Measurements from ENCODE around the gene EGLN2.

- TF ChIP-seq TCF7L2 (IDR thresholded peaks at IDR 0.05; ENCODE audit: borderline replicate concordance, low read depth, low read length) (no peak), ZNF76 (tag by site-specific recombination; IDR thresholded peaks at IDR 0.05; ENCODE audit: borderline replicate concordance, low read depth) (no peak)
- TF ChIP-seq, protein P1, sequence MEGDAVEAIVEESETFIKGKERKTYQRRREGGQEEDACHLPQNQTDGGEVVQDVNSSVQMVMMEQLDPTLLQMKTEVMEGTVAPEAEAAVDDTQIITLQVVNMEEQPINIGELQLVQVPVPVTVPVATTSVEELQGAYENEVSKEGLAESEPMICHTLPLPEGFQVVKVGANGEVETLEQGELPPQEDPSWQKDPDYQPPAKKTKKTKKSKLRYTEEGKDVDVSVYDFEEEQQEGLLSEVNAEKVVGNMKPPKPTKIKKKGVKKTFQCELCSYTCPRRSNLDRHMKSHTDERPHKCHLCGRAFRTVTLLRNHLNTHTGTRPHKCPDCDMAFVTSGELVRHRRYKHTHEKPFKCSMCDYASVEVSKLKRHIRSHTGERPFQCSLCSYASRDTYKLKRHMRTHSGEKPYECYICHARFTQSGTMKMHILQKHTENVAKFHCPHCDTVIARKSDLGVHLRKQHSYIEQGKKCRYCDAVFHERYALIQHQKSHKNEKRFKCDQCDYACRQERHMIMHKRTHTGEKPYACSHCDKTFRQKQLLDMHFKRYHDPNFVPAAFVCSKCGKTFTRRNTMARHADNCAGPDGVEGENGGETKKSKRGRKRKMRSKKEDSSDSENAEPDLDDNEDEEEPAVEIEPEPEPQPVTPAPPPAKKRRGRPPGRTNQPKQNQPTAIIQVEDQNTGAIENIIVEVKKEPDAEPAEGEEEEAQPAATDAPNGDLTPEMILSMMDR (tag by site-specific recombination; IDR thresholded peaks at IDR 0.05): no peak
- TF ChIP-seq, protein P2, sequence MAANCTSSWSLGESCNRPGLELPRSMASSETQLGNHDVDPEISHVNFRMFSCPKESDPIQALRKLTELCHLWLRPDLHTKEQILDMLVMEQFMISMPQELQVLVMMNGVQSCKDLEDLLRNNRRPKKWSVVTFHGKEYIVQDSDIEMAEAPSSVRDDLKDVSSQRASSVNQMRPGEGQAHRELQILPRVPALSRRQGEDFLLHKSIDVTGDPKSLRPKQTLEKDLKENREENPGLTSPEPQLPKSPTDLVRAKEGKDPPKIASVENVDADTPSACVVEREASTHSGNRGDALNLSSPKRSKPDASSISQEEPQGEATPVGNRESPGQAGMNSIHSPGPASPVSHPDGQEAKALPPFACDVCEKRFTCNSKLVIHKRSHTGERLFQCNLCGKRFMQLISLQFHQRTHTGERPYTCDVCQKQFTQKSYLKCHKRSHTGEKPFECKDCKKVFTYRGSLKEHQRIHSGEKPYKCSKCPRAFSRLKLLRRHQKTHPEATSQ (tag by site-specific recombination; IDR thresholded peaks at IDR 0.05): no peak
Measured at GRCh38 chr19:40815223-40815622, 16.2 kb downstream of the EGLN2 start.
